IPS-15b (cell line): ENCODE results near the gene TEX36.
"Not testable (repeated sequence)": the region's sequence is repeated elsewhere in the genome, so short reads cannot be mapped to it uniquely, and the experiment has no call there.

ENCODE experiments used
- H3K27me3 ChIP-seq: one replicate; pipeline ENCODE4 v1.6.1; 2013; ENCODE audit warnings: low read length; ENCODE audit not compliant: control insufficient read depth, insufficient read depth
- H3K36me3 ChIP-seq: one replicate; pipeline ENCODE4 v1.6.1; 2013; ENCODE audit warnings: low read length; ENCODE audit not compliant: control insufficient read depth, insufficient read depth
- H3K4me1 ChIP-seq: one replicate; pipeline ENCODE4 v1.6.1; 2013; ENCODE audit warnings: mild to moderate bottlenecking, low read length; ENCODE audit not compliant: control insufficient read depth, insufficient read depth
- H3K4me3 ChIP-seq: one replicate; pipeline ENCODE4 v1.5.1; 2013; ENCODE audit warnings: low read depth, low read length
- H3K9ac ChIP-seq: one replicate; pipeline ENCODE4 v1.6.1; 2013; ENCODE audit warnings: low read depth, mild to moderate bottlenecking, low read length
- H3K9me3 ChIP-seq: one replicate; pipeline ENCODE4 v1.6.1; 2013; ENCODE audit warnings: mild to moderate bottlenecking, low read length; ENCODE audit not compliant: control insufficient read depth, insufficient read depth

Gene TEX36

GRCh38 chr10:125683063-125683462 lies at the start of gene TEX36:
Gene TEX36, minus strand, starts transcription at chr10:125683163. Its CDS starts 174 bp downstream, at chr10:125682989.
- Histone ChIP-seq H3K9me3 (no peaks in the 10 kb centered on the region), H3K9ac (no peak within 1 kb of the TSS), H3K4me3 (no peak within 1 kb of the TSS), H3K27me3 (no peaks in the 10 kb centered on the region), H3K36me3 (no peaks in the 10 kb centered on the region), H3K4me1 (no peaks in the 10 kb centered on the region)

GRCh38 chr10:125727436-125727835 lies 44.5 kb upstream of the TEX36 start:
- Histone ChIP-seq H3K4me3 (no peak overlapping the region), H3K36me3 (peaks cover 44% of the 10 kb centered on the region), H3K9ac (no peak overlapping the region), H3K9me3 (no peaks in the 10 kb centered on the region), H3K27me3 (no peaks in the 10 kb centered on the region), H3K4me1 (no peaks in the 10 kb centered on the region)

DNA sequence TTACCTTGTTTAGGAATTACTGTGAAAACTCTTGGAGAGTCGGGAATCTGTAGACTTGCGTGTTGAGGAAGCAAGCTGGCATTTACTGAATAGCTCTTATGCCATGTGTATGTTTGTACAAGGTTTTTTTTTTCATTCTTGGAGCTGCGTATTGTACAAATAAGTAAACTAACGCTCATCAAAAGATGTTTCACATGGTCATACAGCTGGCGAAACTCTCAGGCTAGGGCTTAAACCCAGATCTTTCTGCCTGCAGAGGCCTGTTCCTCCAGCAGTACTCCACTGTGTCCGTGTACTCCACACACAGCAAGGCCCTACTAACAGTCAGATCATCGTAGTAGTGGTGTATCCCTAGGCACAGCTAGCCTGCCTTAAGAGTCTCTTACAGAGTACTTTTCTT lies 44.0 kb upstream of the TEX36 start:
- no peaks in the 10 kb centered on the region for H3K27me3 ChIP-seq
- H3K4me3 ChIP-seq: no peak overlapping the region
- no peaks in the 10 kb centered on the region for H3K4me1 ChIP-seq
- H3K9me3 ChIP-seq: no peaks in the 10 kb centered on the region
- peaks cover 46% of the 10 kb centered on the region for H3K36me3 ChIP-seq
- no peak overlapping the region for H3K9ac ChIP-seq

- no peaks in the 10 kb centered on the region for H3K4me1 ChIP-seq
- peaks cover 33% of the 10 kb centered on the region for H3K36me3 ChIP-seq
- H3K9ac ChIP-seq: no peak overlapping the region
- H3K27me3 ChIP-seq: no peaks in the 10 kb centered on the region
- no peaks in the 10 kb centered on the region for H3K9me3 ChIP-seq
- no peak overlapping the region for H3K4me3 ChIP-seq
Measured at GRCh38 chr10:125722811-125723210, 39.8 kb upstream of the TEX36 start.

- Histone ChIP-seq H3K4me1 (no peaks in the 10 kb centered on the region), H3K9ac (no peak overlapping the region), H3K27me3 (no peaks in the 10 kb centered on the region), H3K36me3 (peaks cover 23% of the 10 kb centered on the region), H3K4me3 (peak overlapping the region; percentile 88), H3K9me3 (no peaks in the 10 kb centered on the region)
Measured at GRCh38 chr10:125721035-125721434, 38.1 kb upstream of the TEX36 start.

DNA sequence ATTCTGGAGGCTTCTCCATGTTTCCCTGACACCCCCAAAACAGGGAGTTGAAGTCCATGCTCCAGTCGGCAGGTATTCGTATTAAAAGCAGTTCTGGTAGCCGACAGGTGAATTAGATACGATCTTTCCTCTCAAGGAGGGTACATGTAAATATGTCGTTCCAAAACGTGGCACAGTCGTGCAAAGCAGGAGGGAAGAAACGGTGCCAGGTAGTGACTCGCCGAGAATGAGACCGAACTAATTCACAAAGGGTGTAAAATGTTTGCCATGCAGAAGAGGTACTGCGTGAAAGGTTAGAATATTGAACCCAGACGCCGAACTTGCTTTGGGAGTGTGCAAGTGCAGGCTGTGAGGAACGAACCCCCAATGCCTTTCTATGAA lies 37.0 kb upstream of the TEX36 start:
- peak overlapping the region; percentile 87 for H3K9ac ChIP-seq
- no peaks in the 10 kb centered on the region for H3K4me1 ChIP-seq
- peak overlapping the region; percentile 88 for H3K4me3 ChIP-seq
- H3K27me3 ChIP-seq: no peaks in the 10 kb centered on the region
- H3K9me3 ChIP-seq: no peaks in the 10 kb centered on the region
- peaks cover 16% of the 10 kb centered on the region for H3K36me3 ChIP-seq

GRCh38 chr10:125719173-125720001 lies 36.4 kb upstream of the TEX36 start, which contains the start of gene EDRF1:
Gene EDRF1, plus strand, starts transcription at chr10:125719709. Its CDS starts 99 bp downstream, at chr10:125719808.
- Histone ChIP-seq H3K36me3 (peaks cover 10% of the 10 kb centered on the region), H3K9ac (peak within 1 kb of the TSS; percentile 87), H3K27me3 (no peaks in the 10 kb centered on the region), H3K4me1 (no peaks in the 10 kb centered on the region), H3K4me3 (peak within 1 kb of the TSS; percentile 88), H3K9me3 (no peaks in the 10 kb centered on the region)

- H3K9ac ChIP-seq: not testable (repeated sequence)
Measured at GRCh38 chr10:125714728-125715127, 31.8 kb upstream of the TEX36 start.

DNA sequence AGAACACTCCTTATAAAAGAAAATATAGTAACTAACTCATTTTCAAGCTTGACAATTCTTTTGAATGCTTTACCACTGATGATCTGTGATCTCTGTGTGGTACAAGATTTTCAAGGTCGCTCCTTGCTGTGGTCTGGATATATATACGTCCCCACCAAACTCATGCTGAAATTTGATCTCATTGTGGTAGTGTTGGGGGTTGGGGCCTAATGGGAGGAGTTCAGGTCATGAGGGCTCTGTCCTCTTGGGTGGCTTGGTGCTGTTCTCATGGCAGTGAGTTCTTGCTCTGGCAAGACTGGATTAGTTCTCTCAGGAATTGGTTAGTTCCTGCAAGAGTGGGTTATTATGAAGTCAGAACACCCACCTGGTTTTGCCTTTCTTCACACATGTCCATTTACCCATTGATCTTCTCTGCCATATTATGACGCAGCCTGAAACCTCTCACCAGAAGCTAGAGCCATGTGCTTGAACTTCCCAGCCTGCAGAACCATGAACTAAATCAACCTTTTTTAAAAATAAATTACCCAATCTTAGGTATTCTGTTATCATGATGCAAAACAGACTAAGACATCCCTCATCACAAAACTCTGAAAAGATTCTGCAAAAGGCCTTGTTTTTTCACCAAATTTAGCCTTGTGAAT lies 28.3 kb upstream of the TEX36 start:
- Histone ChIP-seq H3K9me3 (peaks cover 6% of the 10 kb centered on the region), H3K4me1 (peaks cover 5% of the 10 kb centered on the region), H3K4me3 (no peak overlapping the region), H3K27me3 (no peaks in the 10 kb centered on the region), H3K9ac (no peak overlapping the region), H3K36me3 (no peaks in the 10 kb centered on the region)

More at GRCh38 chr10:125714728-125715127, 31.8 kb upstream of the TEX36 start:
- not testable (repeated sequence) for H3K9me3 ChIP-seq, H3K4me1 ChIP-seq, H3K36me3 ChIP-seq, H3K27me3 ChIP-seq, H3K4me3 ChIP-seq

- peaks cover 5% of the 10 kb centered on the region for H3K4me1 ChIP-seq
- no peak overlapping the region for H3K9ac ChIP-seq
- H3K27me3 ChIP-seq: no peaks in the 10 kb centered on the region
- no peaks in the 10 kb centered on the region for H3K36me3 ChIP-seq
- H3K4me3 ChIP-seq: no peak overlapping the region
- peaks cover 6% of the 10 kb centered on the region for H3K9me3 ChIP-seq
Measured at GRCh38 chr10:125709553-125710474, 26.9 kb upstream of the TEX36 start.

- Histone ChIP-seq H3K4me1 (peaks cover 5% of the 10 kb centered on the region), H3K27me3 (no peaks in the 10 kb centered on the region), H3K9ac (no peak overlapping the region)
Measured at GRCh38 chr10:125708971-125709503, 26.1 kb upstream of the TEX36 start.

More at GRCh38 chr10:125708971-125709503, 26.1 kb upstream of the TEX36 start:
- no peaks in the 10 kb centered on the region for H3K36me3 ChIP-seq
- H3K9me3 ChIP-seq: peaks cover 6% of the 10 kb centered on the region
- H3K4me3 ChIP-seq: no peak overlapping the region
